HEK293 (cell line): ENCODE measurements around the gene NUP50.

ENCODE experiments used
- CTCF ChIA-PET: fragments of 350-600 bp; formaldehyde crosslinking; extraction: SDS; loops from one replicate; lab custom pipeline; 2021; ENCODE audit warnings: antibody characterized with exemption; lab: Yijun Ruan, JAX
- POLR2A ChIA-PET: fragments of 300-600 bp; formaldehyde crosslinking; extraction: SDS; loops from one replicate; lab custom pipeline; 2020; ENCODE audit warnings: antibody characterized with exemption, inconsistent platforms; lab: Yijun Ruan, JAX
- H3K27ac ChIP-seq: fragments of 200-500 bp; sonication (Bioruptor generic); 2 replicates; pipeline ENCODE4 v1.5.1; 2014; ENCODE audit warnings: low read depth, low read length, control low read depth, inconsistent platforms; ENCODE audit errors: extremely low read depth
- H3K36me3 ChIP-seq, 2 experiments: fragments of 200-500 bp in 1 of 2; sonication (Bioruptor generic) in 1 of 2; 1 replicate in 1 of 2; 2 replicates in 1 of 2; pipeline ENCODE4 v1.5.1; 2014 to 2017; ENCODE audit warnings: inconsistent platforms in 2 of 2, low read length in 2 of 2; ENCODE audit not compliant: control insufficient read depth in 2 of 2, insufficient read depth in 1 of 2
- H3K4me1 ChIP-seq: fragments of 200-500 bp; sonication (Bioruptor generic); 2 replicates; pipeline ENCODE4 v1.5.1; 2014; ENCODE audit warnings: mild to moderate bottlenecking, low read length, inconsistent platforms; ENCODE audit not compliant: control insufficient read depth, insufficient read depth
- H3K4me3 ChIP-seq: 2 replicates; pipeline ENCODE4 v1.5.1; 2011; ENCODE audit warnings: low read depth, mild to moderate bottlenecking, control low read depth, low read length, moderate library complexity
- H3K9me3 ChIP-seq: fragments of 200-500 bp; sonication (Bioruptor generic); 2 replicates; pipeline ENCODE4 v1.5.1; 2014; ENCODE audit warnings: low read depth, low read length, inconsistent platforms; ENCODE audit not compliant: control insufficient read depth, insufficient read depth
- BCL11A ChIP-seq: fragments of 450-650 bp; formaldehyde crosslinking; IDR thresholded peaks from 2 replicates; pipeline ENCODE4 v1.5.1; 2016; ENCODE audit warnings: low read depth, missing biosample characterization, missing genetic modification characterization
- EGR2 ChIP-seq: fragments of 450-650 bp; formaldehyde crosslinking; IDR thresholded peaks from 2 replicates; pipeline ENCODE4 v1.5.1; 2016; ENCODE audit warnings: low read depth, missing biosample characterization, missing genetic modification characterization
- GLIS1 ChIP-seq: fragments of 450-650 bp; formaldehyde crosslinking; IDR thresholded peaks from 2 replicates; pipeline ENCODE4 v1.5.1; 2016; ENCODE audit warnings: missing biosample characterization, missing genetic modification characterization
- GLIS2 ChIP-seq: fragments of 450-650 bp; formaldehyde crosslinking; IDR thresholded peaks from 2 replicates; pipeline ENCODE4 v1.5.1; 2016; ENCODE audit warnings: missing biosample characterization, missing genetic modification characterization
- HOXA7 ChIP-seq: sonication (generic); formaldehyde crosslinking; IDR thresholded peaks from 2 replicates; pipeline ENCODE4 v1.8.1; 2022; ENCODE audit warnings: missing genetic modification reagents, borderline replicate concordance
- KLF1 ChIP-seq: fragments of 450-650 bp; formaldehyde crosslinking; IDR thresholded peaks from 2 replicates; pipeline ENCODE4 v1.5.1; 2016; ENCODE audit warnings: missing biosample characterization, missing genetic modification characterization
- KLF17 ChIP-seq: fragments of 450-650 bp; formaldehyde crosslinking; IDR thresholded peaks from 2 replicates; pipeline ENCODE4 v1.5.1; 2016; ENCODE audit warnings: missing biosample characterization, missing genetic modification characterization
- PATZ1 ChIP-seq: fragments of 450-650 bp; formaldehyde crosslinking; IDR thresholded peaks from 2 replicates; pipeline ENCODE4 v1.5.1; 2016; ENCODE audit warnings: missing biosample characterization, missing genetic modification characterization
- SCRT1 ChIP-seq: fragments of 450-650 bp; formaldehyde crosslinking; IDR thresholded peaks from 2 replicates; pipeline ENCODE4 v1.5.1; 2016; ENCODE audit warnings: missing biosample characterization, missing genetic modification characterization, borderline replicate concordance
- SP2 ChIP-seq: fragments of 450-650 bp; formaldehyde crosslinking; IDR thresholded peaks from 2 replicates; pipeline ENCODE4 v1.5.1; 2016; ENCODE audit warnings: missing biosample characterization, missing genetic modification characterization
- SP7 ChIP-seq: fragments of 450-650 bp; formaldehyde crosslinking; IDR thresholded peaks from 2 replicates; pipeline ENCODE4 v1.5.1; 2016; ENCODE audit warnings: missing biosample characterization, missing genetic modification characterization
- ZBTB11 ChIP-seq: fragments of 450-650 bp; formaldehyde crosslinking; conservative IDR thresholded peaks from 2 replicates; pipeline ENCODE4 v1.5.1; 2016; ENCODE audit warnings: low read depth, missing biosample characterization, missing genetic modification characterization
- ZBTB20 ChIP-seq: fragments of 450-650 bp; formaldehyde crosslinking; IDR thresholded peaks from 2 replicates; pipeline ENCODE4 v1.5.1; 2016; ENCODE audit warnings: missing biosample characterization, missing genetic modification characterization
- ZBTB8A ChIP-seq: fragments of 450-650 bp; formaldehyde crosslinking; IDR thresholded peaks from 2 replicates; pipeline ENCODE4 v1.5.1; 2016; ENCODE audit warnings: missing biosample characterization, missing genetic modification characterization
- ZIC2 ChIP-seq: fragments of 450-650 bp; formaldehyde crosslinking; IDR thresholded peaks from 2 replicates; pipeline ENCODE4 v1.5.1; 2016; ENCODE audit warnings: missing biosample characterization, missing genetic modification characterization
- ZNF140 ChIP-seq: fragments of 450-650 bp; formaldehyde crosslinking; IDR thresholded peaks from 2 replicates; pipeline ENCODE4 v1.5.1; 2016; ENCODE audit warnings: missing biosample characterization, missing genetic modification characterization
- ZNF266 ChIP-seq: fragments of 450-650 bp; formaldehyde crosslinking; IDR thresholded peaks from 2 replicates; pipeline ENCODE4 v1.5.1; 2016; ENCODE audit warnings: missing biosample characterization, missing genetic modification characterization, low read depth
- ZNF341 ChIP-seq: fragments of 450-650 bp; formaldehyde crosslinking; IDR thresholded peaks from 2 replicates; pipeline ENCODE4; 2016; ENCODE audit warnings: low read depth, missing biosample characterization, missing genetic modification characterization
- ZNF398 ChIP-seq: fragments of 450-650 bp; formaldehyde crosslinking; IDR thresholded peaks from 2 replicates; pipeline ENCODE4 v1.5.1; 2017; ENCODE audit warnings: missing biosample characterization, missing genetic modification characterization
- ZSCAN23 ChIP-seq: fragments of 450-650 bp; formaldehyde crosslinking; IDR thresholded peaks from 2 replicates; pipeline ENCODE4 v1.5.1; 2016; ENCODE audit warnings: missing biosample characterization, missing genetic modification characterization

NUP50 gene

GRCh38 chr22:45164270-45165088 lies 754 bp downstream of the NUP50 start:
- Histone ChIP-seq H3K36me3 (peaks cover 35 to 36% of the 10 kb centered on the region in 2 experiments), H3K9me3 (no peaks in the 10 kb centered on the region), H3K4me3 (peak overlapping the region; percentile 93), H3K27ac (peak overlapping the region; percentile 86), H3K4me1 (peaks cover 25% of the 10 kb centered on the region)
- TF ChIP-seq ZNF266 (no peak), ZNF398 (tag by site-specific recombination) (peak; percentile 94), GLIS1 (tag by site-specific recombination) (peak; percentile 69), SP2 (tag by site-specific recombination) (peak; percentile 30), BCL11A (tag by site-specific recombination) (no peak), ZNF341 (tag by site-specific recombination) (peak; percentile 70), ZBTB20 (tag by site-specific recombination) (peak; percentile 84), ZIC2 (tag by site-specific recombination) (peak; percentile 48), EGR2 (0 out of 2 replicates have a peak, but pooled peaks have one; percentile 3), ZBTB11 (tag by site-specific recombination) (peak; percentile 6; the same call in 1 of the 2 replicates), KLF1 (tag by site-specific recombination) (peak; percentile 32; the same call in 1 of the 2 replicates), ZSCAN23 (tag by site-specific recombination) (no peak), SCRT1 (tag by site-specific recombination) (no peak), PATZ1 (tag by site-specific recombination) (peak; percentile 28; the same call in 1 of the 2 replicates), GLIS2 (tag by site-specific recombination) (peak; percentile 63; the same call in 1 of the 2 replicates), ZNF140 (tag by site-specific recombination) (no peak), ZBTB8A (tag by site-specific recombination) (peak; percentile 31; the same call in 1 of the 2 replicates), SP7 (tag by site-specific recombination) (0 out of 2 replicates have a peak, but pooled peaks have one; percentile 19), KLF17 (tag by site-specific recombination) (0 out of 2 replicates have a peak, but pooled peaks have one; percentile 34), HOXA7 (CRISPR knock-in tag) (no peak)
- ChIA-PET CTCF (interaction anchor here (0.6 to 1.5 kb wide), 8 partner anchors 10 to 668 kb away, joined by 3 to 6 read pairs (median 4); no protein-coding TSS in a partner anchor), POLR2A (interaction anchor here (0.6 to 2.1 kb wide), 21 partner anchors 9 to 347 kb away, joined by 3 to 9 read pairs (median 3); partner anchors contain the start of gene PHF21B)
